ENCODE results near the gene PLA2G4D. TPM values are rescaled to one million over a fixed set of nuclear protein-coding genes. Genes with fewer than 3 reads are reported as not detected.
A peak's percentile ranks its signal among the peaks of the same experiment; 100 is the strongest.

The PLA2G4D gene
- total RNA-seq, 1 donor from 2014 or later = not detected

GRCh38 chr15:42082141-42082540 is 12.2 kb downstream of the PLA2G4D start:
- no peak for ATAC-seq
- no peak for DNase-seq (ENCODE audit: low spot score)
- intact Hi-C loops (cut with DNase I) = loop anchor here (10.0 kb wide), 1 partner anchor 97 kb away; no protein-coding TSS in a partner anchor

DNA sequence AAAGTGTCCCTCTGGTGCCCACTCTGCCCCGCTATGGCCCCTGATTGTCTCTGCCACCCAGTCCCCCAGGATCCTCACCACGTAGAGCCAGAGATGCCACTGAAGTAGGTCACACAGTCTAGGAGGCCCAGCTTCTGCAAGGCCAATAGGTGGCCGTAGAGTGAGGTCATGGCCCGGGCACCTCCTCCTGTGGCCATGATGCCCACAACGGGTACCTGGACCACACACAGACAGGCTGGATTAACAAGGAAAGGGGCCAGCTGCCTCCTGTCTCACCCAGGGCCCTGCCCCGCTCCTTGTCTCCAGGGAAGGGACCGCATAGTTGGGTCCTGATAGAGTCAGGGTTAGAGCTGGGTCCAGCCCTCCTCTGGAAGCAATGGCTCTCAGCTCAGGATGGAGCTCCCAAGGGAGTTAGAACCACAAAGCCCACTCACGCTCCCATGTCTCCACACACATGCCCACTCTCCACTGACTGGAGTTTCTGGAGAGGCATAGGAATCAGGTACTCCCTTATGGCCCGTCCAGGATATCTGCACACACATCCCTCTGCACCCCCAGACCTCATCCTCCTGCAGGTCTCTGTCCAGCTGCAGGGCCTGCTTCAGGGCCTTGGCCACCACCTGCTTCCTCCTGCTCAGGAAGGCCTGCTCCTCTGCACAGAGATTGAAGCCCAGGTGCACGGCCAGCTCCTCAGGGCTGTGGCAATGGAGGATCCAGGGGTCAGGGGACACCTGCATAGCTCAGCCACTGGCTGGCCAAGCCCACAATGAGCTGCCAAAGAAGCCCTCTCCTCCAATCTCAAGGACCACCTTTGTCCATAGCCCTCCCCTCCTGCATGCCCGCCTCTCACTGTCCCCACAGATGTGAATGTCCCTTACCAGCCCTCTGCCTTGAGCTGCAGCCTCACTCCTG is 13.2 kb downstream of the PLA2G4D start:
- DNase-seq (ENCODE audit: low spot score) (peak; percentile 41), ATAC-seq (no peak)
- intact Hi-C loops (cut with DNase I) = loop anchor here (10.0 kb wide), 1 partner anchor 96 kb away; no protein-coding TSS in a partner anchor

GRCh38 chr15:42080186-42080918 is 14.0 kb downstream of the PLA2G4D start:
- DNase-seq (ENCODE audit: low spot score) (peak; percentile 33), ATAC-seq (no peak)
- intact Hi-C loops (cut with DNase I) = loop anchor here (10.0 kb wide), 1 partner anchor 96 kb away; no protein-coding TSS in a partner anchor

DNA sequence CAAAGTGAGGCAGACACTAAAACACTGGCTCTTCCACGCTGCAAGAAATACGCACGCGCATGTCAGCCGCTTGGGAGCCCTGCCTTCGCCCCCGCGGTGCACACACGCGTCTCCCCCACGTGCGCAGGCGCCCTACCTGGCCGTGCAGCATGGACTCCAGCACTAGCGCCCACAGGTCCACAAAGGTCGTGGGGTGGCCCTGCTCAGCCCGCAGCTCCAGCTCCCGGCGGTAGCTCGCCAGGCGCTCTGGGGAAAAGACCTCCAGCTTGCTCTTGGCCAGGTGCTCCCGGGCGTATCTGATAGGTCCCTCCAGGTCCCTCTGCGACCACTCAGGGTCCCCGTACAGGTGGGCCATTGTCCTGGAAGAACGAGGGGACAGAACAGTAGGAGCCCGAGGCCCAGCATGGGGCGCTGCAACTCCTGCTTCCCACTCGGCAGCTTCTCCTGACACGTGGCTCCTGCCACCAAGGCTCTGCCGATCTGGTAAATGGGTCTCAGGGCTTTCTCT is 14.9 kb downstream of the PLA2G4D start:
- intact Hi-C loops (cut with DNase I) = no loop called here
- no peak for ATAC-seq
- DNase-seq (ENCODE audit: low spot score) = peak; percentile 30

DNA sequence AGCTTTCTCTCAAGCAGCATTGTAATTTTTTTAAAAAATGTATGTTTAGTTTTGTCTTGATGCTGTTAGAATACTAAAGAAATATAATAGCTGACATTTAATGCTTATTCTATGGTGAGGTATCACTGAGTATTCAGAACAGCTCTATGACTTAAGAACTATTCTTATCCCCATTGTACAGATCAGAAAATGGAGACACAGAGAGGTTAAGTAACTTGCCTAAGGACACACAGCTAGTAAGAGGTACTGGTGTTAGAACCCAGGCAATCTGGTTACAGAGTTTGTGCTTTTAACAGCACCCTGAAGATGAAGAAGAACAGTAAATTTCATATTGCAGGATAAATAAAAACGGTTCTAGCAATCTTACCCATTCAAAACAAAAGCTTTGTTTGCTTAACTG is 15.5 kb downstream of the PLA2G4D start:
- no peak for DNase-seq (ENCODE audit: low spot score)
- ATAC-seq = no peak
- intact Hi-C loops (cut with DNase I) = no loop called here

DNA sequence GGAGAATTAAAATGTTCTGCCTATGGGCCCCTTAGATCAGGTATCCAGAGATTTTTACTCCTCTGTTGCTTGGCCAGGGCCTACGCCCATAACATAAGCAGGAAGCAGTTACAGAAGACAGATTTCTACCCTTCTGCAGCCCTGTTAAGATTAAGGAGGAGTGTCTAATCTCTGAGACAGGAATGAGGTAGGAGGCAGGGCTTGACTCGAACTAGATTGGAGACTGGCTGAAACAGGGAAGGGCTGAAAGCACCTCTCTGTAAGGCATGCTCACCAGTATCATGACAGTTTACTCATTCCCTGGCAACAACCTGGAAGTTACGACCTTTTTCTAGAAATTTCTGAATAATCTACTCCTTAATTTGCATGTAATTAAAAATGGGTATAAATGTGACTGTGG is 16.7 kb downstream of the PLA2G4D start:
- intact Hi-C loops (cut with DNase I) = no loop called here
- DNase-seq (ENCODE audit: low spot score) (no peak), ATAC-seq (no peak)

DNA sequence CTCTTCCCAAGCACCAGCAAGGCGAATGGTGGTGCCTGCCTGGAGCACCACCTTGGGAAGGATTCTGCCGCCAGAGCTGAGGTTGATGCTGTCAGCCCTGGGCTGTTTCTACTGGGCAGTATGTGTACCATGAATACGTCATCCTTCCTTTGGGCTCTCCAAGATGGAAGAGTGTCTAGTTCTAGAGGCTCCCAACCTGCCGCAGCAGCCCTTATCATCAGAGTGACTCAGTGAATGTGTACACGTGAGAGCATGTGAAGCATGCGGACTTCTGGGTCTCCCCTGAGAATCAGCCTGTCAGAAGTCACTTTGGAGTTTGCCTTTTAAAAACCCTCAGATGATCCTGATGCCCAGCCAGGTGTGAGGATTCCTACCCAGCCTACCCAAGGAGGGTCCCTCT is 20.9 kb downstream of the PLA2G4D start:
- intact Hi-C loops (cut with DNase I) = no loop called here
- DNase-seq (ENCODE audit: low spot score) = no peak
- no peak for ATAC-seq

- DNase-seq (ENCODE audit: low spot score) (peak; percentile 28), ATAC-seq (no peak)
- intact Hi-C loops (cut with DNase I) = no loop called here
Measured at GRCh38 chr15:42072141-42072685, 22.1 kb downstream of the PLA2G4D start.

DNA sequence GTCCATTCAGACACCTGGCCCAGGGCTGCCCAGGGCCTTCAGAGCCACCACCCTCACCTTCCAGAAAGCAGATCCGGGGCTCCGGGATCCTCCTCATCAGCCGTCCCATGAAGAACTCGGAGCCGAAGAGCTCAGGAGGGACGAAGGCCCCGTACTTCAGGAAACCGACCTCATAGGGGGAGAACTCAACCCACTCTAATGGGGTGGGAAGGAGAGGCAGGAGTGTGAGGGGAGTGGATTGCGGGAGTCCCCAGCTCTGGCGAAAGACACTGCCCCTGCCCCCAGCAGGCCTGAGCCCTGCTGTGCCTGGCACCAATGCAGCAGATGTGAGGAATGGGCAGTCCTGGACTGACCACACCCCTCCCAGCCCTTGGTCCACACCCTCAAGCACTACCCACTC is 22.6 kb downstream of the PLA2G4D start:
- intact Hi-C loops (cut with DNase I) = no loop called here
- DNase-seq (ENCODE audit: low spot score) = no peak
- no peak for ATAC-seq

- intact Hi-C loops (cut with DNase I) = no loop called here
Measured at GRCh38 chr15:42070976-42071350, 23.4 kb downstream of the PLA2G4D start.

GRCh38 chr15:42070279-42070975 is 23.9 kb downstream of the PLA2G4D start:
- intact Hi-C loops (cut with DNase I) = no loop called here
- DNase-seq (ENCODE audit: low spot score) = no peak
- no peak for ATAC-seq

More at GRCh38 chr15:42070976-42071350, 23.4 kb downstream of the PLA2G4D start:
- ATAC-seq = no peak
- no peak for DNase-seq (ENCODE audit: low spot score)

GRCh38 chr15:42069496-42070278 is 24.7 kb downstream of the PLA2G4D start:
- intact Hi-C loops (cut with DNase I) = no loop called here
- no peak for DNase-seq (ENCODE audit: low spot score)
- ATAC-seq = no peak

- intact Hi-C loops (cut with DNase I) = no loop called here
- ATAC-seq (no peak), DNase-seq (ENCODE audit: low spot score) (no peak)
Measured at GRCh38 chr15:42069025-42069424, 25.3 kb downstream of the PLA2G4D start.

DNA sequence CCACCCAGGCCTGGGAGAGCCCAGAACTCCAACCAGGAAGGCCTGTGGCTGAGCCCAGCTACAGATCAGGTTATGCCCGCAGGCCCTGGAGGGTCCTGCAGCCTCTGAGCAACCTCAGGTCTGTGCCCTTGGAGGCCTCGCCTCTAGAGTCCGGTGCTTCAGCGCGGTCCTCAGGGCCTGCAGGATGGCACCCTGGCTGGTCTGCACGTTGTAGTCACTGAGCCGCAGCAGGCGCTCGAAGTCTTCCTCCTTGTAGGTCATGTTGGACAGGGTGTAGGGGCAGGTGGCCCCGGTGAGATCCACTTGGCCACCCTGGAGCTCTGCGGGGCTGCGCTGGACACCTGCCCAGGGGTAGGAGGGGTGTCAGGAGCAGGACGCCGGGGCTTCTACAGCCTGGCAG is 25.8 kb downstream of the PLA2G4D start:
- intact Hi-C loops (cut with DNase I) = no loop called here
- no peak for ATAC-seq

GRCh38 chr15:42066764-42067415 is 27.5 kb downstream of the PLA2G4D start:
- DNase-seq (ENCODE audit: low spot score) = no peak
- intact Hi-C loops (cut with DNase I) = no loop called here
- ATAC-seq = no peak

More for the DNA sequence above, 25.8 kb downstream of the PLA2G4D start:
- no peak for DNase-seq (ENCODE audit: low spot score)

DNA sequence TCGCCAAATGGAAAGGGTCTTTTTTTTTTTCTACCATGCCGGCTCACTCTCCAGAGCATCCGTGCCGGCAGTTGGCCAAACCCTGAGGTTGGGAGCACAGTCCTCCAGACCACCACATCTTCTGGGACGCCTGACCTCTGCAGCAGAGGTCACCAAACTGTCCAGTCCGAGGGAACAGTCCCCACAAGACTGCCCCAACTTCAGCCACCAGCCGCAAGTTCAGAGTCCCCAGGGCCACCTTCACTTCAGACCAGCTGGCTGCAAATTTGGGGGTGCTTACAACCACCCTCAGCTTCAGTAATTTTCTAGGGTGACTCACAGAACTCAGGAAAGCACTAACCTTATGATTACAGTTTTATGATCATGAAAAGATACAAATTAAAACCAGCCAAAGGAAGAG is 28.9 kb downstream of the PLA2G4D start:
- intact Hi-C loops (cut with DNase I) = no loop called here
- DNase-seq (ENCODE audit: low spot score) (no peak), ATAC-seq (no peak)

DNA sequence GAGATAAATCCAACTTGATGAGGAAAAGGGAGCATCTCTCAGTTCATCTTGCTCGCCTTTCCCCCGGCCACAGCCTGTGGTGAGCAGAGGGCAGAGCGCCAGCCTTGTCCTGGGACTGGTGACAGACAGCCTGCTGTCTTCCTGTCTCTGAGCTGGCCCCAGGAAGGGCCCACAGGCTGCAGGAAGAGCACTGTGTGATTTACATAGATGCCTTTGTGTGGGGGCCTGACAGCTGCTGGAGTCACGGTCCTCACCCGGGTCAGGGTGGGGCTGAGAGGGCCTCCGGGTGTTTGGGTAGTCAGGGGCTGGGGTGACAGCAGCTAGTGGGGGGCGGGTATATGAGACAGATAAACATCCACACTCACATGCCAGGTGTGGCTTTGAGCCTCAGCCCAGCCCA is 29.3 kb downstream of the PLA2G4D start:
- no peak for DNase-seq (ENCODE audit: low spot score)
- intact Hi-C loops (cut with DNase I) = no loop called here
- ATAC-seq = no peak

DNA sequence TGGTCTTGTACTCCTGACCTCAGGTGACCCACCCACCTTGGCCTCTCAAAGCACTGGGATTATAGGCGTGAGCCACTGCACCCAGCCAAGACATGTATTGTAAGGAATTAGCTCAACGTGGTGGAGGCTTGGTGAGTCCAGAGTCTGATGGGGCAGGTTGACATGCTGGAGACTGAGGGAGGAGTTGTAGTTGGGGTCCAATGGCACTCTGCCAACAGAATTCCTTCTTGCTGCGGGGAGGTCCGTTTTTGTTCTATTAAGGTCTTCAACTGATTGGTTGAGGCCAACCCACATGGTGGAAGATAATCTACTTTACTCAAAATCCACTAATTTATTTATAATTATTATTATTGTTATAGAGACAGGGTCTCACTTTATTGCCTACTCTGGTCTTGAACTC is 30.1 kb downstream of the PLA2G4D start:
- DNase-seq (ENCODE audit: low spot score) (no peak), ATAC-seq (no peak)
- intact Hi-C loops (cut with DNase I) = no loop called here
